HG03457 (cell line): ENCODE data around the gene ULK1.

ENCODE experiments used
- ATAC-seq: cut with Tn5 transposase; IDR thresholded peaks from one replicate; pipeline ENCODE4 v1.9.1; 2021; ENCODE audit warnings: moderate number of reproducible peaks; ENCODE audit not compliant: unreplicated experiment

Gene ULK1

DNA sequence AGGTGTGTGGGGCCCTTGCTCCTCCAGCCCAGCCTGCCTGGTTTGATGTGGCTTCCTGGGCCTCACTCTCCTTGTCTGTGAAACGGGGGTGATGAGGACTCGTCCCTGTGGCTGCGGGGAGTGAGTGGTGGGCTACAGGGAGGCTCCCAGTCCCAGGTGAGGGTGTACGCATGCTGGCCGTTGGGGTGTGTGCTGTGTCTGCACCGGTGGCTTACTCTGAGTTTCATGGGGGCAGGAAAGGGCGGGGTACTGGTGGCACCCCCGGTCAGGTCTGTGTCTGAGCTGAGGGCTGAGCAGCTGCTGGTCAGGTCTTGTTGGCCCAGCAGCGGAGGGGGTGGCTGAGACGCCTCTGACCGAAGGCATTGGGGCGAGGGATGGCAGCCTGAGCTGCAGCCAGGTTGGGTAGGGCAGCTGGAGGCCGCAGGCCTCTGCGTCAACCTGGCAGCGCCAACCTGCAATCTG is 11.2 kb downstream of the ULK1 start:
- no peak for ATAC-seq

DNA sequence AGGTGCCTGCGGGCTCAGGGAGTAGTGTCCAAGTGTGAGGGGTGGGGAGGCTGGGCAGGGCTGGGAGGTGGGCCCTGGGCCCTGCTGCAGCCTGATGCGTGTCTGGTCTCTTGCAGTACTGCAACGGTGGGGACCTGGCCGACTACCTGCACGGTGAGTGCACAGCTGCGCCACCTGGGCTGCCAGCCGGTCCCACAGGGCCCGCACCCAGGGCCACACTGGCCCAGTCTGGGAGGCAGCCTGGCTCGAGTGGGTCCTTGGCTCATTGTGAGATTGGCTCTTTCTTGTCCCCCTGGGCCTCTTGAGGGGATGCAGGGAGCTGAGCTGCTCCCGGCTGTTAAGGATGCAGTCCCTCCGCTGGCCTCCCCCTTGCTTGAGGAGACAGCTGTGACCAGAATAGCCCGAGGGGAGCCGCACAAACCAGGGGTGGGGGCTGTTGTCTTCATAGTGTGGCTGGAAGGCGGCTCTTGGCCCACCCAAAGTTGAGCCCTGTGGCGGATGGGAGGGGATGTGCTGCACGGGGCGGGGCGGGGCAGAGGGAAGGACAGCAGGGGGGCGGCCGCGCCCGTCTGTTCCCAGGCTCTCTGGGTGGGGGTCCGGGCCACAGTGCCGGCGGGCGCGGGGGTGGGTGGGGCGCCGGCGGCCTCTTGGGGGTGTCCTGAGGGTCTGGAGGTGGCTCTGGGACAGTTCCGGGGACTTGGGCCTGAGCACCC is 13.1 kb downstream of the ULK1 start:
- ATAC-seq: no peak

- ATAC-seq: no peak
Measured at GRCh38 chr12:131908092-131909080, 14.0 kb downstream of the ULK1 start.

GRCh38 chr12:131909081-131909751 is 14.8 kb downstream of the ULK1 start:
- ATAC-seq: no peak

- no peak for ATAC-seq
Measured at GRCh38 chr12:131909752-131910219, 15.4 kb downstream of the ULK1 start.

DNA sequence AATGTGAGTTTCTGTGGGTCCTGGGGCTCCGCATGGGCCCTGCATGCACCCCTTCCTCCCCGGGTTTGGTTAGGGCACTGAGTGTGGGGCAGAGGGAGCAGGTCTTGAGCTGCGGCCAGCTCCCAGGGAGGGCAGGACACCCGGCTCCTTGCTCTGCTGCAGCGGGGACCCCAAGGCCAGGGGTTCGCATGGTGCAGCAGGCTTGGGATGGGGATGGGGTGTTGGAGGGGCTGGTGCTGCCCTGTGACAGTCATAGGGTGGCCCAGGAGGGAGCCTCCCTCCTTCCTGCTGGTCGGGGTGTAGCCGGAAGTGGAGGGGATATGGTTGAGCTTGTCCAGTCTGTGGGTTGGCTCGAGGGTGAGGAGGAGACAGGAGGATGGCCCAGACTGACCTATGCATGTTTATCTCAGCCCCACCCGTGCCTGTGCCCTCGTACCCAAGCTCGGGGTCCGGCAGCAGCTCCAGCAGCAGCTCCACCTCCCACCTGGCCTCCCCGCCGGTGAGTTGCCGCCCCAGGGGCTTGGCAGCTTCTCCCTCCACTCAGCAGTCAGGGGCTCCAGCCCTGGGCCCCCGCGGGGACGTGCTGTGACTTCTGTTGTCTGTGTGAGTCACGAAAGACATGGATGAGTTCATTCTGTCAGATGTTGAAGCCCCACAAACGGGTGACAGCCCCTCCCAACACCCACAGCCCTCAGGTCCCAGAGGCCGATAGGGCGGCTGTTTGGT is 16.0 kb downstream of the ULK1 start:
- no peak for ATAC-seq

DNA sequence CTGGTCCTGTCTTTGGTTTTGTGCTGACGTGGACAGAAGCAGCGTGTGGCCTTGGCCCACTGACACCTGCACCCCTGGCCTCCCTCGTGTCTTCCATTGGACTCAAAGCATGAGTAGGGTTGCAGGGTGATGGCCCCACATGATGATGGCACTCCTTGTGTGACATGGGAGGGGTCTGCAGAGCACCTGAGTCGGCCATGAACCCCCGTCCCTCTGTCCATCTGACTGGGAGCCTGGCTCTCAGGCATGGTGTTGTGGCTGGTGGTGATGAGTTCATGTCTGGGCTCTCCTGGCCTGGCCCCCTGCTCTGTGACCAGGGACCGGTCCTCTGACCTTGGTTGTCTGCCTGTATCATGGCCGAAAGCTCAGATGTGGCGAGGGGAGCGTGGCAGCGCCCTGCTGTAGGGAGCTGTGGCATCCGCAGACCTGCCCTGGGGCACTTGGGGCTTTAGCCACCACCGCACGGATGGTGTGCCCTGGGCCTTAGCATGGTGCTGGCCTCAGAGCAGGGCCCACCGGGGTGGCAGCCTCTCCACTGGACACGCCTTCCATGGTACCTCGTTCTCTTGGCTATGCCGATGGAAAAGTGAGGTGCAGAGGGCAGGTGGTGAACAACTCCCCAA is 16.7 kb downstream of the ULK1 start:
- ATAC-seq: no peak

DNA sequence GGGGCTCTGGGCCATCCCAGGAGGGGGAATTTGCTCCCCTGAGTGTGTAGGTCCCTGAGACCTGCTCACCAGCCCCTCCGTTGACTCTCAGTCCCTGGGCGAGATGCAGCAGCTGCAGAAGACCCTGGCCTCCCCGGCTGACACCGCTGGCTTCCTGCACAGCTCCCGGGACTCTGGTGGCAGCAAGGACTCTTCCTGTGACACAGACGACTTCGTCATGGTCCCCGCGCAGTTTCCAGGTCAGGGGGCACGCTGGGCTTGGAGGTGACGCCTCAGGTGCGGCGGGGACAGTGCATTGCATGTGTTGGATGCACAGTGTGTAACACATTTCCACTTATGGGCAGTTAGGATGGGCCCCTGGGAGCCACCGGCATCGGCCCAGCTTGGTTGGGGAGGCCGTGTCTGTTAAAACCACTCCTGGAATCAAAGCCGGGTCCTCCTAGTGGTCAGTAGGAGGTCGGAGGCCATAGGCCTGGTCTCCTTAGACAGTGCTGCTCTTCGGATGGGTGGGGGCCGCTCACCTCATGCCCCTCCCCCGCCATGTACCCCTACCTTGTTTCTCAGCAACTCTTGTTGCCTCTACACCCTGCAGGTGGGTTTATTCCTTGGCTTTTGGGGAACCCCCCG is 17.5 kb downstream of the ULK1 start:
- ATAC-seq: no peak

DNA sequence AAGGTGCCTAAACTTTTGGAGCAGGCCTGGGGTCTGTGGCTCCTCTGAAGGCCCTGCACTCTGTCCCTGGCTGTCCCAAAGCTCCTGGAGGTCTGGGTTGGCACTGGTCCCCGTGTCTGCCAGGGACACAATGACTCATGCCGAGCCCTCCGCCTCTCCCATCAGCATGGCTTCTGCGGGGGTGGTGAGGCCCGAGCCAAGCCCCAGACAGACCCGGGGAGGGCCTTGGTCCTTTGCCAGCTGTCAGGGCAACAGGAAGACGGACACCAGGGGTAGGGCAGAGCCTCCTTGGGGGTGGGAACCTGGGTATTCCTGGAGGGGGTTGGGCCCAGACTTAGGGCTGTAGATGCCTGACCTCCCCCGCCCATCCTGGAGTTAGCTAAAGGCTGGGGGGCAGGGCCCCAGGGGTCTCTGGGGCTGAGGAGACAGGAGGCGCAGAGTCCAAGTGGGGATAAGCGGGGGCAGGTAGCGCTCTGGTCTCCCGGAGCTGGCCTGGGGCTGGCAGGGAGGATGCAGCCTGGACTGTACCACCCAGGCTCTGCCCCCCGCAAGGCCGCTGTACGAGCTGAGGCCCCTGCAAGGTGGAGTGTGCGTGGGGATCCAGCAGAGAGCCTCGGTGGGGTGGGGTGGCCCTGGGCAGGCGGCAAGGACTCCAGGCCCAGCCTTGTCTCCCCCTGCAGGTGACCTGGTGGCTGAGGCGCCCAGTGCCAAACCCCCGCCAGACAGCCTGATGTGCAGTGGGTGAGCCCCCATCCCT is 18.3 kb downstream of the ULK1 start:
- ATAC-seq: no peak

DNA sequence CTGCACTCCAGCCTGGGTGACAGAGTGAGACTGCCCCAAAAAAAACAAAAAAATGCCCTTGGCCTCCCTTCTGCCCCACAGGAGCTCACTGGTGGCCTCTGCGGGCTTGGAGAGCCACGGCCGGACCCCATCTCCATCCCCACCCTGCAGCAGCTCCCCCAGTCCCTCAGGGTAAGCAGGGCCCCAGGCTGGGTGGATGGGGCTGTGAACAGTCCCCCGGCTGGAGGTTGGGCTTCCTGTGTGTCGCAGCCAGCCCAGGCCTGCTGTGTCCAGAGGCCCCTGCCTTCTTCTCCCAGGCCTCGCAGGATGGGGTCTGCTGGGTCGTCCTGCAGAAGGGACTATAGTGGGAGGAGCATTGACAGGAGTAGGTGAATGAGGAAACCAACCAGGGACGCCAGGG is 19.2 kb downstream of the ULK1 start:
- ATAC-seq: no peak

GRCh38 chr12:131914179-131914702 is 19.8 kb downstream of the ULK1 start:
- ATAC-seq: no peak

- ATAC-seq: no peak
Measured at GRCh38 chr12:131915000-131915689, 20.7 kb downstream of the ULK1 start.

DNA sequence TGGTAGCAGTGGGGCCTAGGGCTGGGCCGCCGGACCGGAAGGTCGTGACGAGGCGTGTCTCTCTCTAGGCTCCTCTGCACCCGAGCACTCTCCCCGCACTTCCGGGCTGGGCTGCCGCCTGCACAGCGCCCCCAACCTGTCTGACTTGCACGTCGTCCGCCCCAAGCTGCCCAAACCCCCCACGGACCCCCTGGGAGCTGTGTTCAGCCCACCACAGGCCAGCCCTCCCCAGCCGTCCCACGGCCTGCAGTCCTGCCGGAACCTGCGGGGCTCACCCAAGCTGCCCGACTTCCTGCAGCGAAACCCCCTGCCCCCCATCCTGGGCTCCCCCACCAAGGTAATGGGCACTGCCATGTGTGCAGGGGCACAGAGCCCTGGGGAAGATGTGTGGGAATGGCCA is 21.4 kb downstream of the ULK1 start:
- ATAC-seq: no peak

DNA sequence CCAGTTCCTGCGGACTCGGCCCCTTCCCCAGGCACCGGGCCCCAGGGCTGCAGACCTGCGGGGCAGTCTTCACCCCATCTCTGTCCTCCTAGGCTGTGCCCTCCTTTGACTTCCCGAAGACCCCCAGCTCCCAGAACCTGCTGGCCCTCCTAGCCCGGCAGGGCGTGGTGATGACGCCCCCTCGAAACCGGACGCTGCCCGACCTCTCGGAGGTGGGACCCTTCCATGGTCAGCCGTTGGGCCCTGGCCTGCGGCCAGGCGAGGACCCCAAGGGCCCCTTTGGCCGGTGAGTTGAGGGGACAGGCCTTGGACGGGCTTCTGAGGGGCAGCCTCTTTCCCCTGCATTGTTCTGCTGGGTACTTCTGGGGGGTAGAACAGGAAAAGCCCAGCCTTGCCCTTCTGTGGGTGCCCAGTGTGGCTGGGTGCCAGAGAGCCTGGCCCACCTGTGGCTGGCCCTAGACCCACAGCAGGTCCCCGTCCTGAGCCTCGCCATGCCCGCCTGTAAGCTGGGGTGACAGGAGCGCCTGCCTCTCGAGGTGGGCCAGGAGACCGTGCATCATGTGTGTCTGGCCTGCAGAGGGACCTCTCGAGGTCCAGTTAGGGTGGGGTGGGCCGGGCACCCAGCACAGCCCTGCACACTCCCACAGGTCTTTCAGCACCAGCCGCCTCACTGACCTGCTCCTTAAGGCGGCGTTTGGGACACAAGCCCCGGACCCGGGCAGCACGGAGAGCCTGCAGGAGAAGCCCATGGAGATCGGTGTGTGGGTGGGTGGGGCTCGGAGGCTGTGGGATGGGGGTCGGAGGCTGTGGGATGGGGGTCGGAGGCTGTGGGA is 22.1 kb downstream of the ULK1 start:
- ATAC-seq: no peak

- ATAC-seq: no peak
Measured at GRCh38 chr12:131917139-131917710, 22.8 kb downstream of the ULK1 start.

- ATAC-seq: no peak
Measured at GRCh38 chr12:131917711-131918306, 23.4 kb downstream of the ULK1 start.
